GM04503 (cell line): ENCODE measurements around the gene PLA2G3.
"Not testable (repeated sequence)": the region's sequence is repeated elsewhere in the genome, so short reads cannot be mapped to it uniquely, and the experiment has no call there.

ENCODE experiments used
- DNase-seq: peaks from one replicate; pipeline ENCODE4 v3.0.0-alpha.2; 2012; ENCODE audit warnings: low read depth

The PLA2G3 gene

GRCh38 chr22:31099841-31100761 lies 40.2 kb downstream of the PLA2G3 start:
- DNase-seq, result no peak

DNA sequence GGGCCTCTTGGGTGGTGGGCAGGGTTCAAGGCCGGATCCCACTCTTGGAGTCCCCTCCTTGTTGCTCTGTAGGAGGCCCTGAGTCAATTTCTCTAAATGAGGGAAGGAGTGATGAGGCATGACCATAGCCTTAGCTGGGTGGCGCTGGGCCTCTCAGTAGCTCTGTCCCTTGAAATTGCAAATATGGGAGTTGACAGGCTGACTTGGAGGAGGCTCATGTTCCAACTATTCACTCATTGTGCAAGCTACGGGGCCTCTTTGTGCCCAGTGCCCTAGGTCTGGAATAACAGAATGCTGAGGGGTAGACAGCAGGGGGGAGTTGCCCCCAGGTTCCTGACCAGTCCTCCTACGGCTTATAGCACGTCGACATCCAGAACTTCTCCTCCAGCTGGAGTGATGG lies 40.9 kb downstream of the PLA2G3 start:
- no peak for DNase-seq

DNA sequence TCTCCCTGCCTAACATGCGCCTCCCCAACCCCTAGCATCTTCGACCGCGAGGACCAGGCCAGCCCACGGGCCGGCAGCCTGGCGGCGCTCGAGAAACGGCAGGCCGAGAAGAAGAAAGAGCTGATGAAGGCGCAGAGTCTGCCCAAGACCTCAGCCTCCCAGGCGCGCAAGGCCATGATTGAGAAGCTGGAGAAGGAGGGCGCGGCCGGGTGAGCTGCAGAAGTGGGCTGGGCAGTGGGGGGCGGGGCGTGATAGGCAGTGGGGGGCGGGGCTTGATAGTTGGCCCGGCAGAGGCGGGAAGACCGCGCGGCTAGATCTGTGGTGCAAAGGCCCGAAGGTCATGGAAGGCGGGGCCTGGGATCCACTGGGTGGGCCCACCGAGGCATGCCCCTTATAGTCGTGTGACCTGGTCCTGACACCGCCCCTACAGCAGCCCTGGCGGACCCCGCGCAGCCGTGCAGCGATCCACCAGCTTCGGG lies 41.6 kb downstream of the PLA2G3 start:
- DNase-seq, result no peak

DNA sequence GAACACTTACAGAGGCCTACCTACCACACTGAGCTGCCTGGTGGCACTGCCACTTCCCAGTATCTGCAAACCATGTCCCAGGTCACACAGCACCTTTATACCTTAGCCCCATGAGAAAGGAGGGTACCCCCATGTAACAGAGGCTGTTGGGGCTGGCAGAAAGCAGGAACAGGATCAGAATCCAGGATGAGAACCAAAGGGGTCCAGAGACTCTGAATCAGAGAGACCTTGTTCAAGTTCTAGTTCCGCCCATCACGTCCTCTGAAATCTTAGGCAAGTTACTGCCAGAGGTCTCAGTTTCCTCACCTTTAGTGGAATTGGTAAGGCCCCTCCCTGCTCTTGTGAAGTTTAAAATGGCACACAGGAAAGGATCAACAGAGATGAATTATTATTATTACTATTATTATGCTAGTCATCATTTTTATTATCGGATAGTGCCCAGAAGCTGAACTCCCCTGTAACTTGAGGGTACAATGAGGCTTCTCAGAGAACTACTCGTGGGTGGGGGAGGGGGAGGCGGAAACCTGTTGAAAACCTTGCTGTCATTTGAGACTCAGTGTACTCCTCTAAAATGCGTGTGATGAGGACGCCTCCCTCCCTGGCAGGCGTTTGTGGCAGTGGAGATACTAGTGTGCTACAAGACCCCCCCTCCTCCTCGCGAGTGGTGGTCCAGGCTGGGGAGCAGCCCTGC lies 42.2 kb downstream of the PLA2G3 start:
- no peak for DNase-seq

DNA sequence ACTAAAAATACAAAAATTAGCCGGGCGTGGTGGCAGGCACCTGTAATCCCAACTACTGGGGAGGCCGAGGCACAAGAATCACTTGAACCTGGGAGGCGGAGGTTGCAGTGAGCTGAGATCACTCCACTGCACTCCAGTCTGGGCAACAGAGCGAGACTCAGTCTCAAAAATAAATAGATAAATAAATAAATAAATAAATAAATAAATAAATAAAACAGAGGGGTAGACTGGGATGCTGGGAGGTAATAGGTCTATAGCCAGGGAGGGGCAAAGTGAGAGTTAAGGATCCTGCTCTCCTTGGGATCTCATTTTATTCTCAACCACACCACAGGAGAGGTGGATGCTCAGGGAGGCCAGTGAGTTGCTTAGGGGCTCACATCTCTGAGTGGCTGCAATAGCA lies 42.8 kb downstream of the PLA2G3 start:
- DNase-seq, result not testable (repeated sequence)

DNA sequence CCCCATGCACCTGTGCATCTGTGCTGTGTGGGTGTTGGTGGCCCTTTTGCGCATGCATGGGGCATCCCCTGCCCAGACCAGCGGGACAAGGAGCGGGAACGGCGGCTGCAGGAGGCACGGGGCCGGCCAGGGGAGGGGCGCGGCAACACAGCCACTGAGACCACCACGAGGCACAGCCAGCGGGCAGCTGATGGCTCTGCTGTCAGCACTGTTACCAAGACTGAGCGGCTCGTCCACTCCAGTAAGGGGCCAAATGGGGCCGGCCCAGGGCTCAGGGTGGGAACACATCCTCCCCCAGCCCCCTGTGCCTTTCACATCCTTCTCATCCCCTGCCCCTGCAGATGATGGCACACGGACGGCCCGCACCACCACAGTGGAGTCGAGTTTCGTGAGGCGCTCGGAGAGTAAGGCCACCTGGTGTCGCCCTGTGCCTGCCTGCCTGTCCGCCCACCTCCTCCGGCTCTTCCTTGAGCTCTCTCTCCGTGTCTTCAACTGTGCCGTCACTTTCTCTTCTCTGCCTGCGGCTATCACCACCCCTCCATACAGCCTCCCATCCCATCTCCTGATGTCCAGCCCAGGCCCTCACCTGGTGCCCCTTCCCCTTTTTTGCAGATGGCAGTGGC lies 43.5 kb downstream of the PLA2G3 start:
- no peak for DNase-seq

- no peak for DNase-seq
Observed at GRCh38 chr22:31095637-31096249, 44.6 kb downstream of the PLA2G3 start.

- DNase-seq, result no peak
Observed at GRCh38 chr22:31094741-31095140, 45.6 kb downstream of the PLA2G3 start.

DNA sequence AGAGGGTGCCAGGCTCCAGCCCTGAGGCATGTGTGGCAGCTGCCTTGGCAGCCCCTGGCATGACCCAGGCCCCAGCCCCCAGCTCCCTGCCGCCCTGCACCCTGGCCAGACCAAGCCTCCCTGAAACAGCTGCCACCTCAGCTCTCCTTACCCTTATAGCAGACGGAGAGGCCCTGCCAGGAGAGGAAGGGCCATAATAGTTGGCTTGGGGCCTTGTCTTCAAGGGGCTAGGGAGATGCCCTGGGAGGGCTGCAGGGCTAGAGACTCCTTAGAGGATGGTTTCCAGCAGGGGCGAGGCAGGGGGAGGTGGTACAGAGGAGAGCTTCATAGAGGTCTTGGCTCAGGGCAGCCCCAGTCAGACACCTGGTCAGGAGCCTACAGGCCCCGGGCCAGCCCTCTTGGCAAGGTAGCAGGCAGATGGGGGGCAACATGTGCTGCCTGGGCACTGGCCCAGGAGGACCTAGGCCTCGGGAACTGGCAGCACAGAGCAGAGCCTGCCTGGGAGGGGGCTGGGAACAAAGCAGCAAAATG lies 46.2 kb downstream of the PLA2G3 start:
- no peak for DNase-seq

DNA sequence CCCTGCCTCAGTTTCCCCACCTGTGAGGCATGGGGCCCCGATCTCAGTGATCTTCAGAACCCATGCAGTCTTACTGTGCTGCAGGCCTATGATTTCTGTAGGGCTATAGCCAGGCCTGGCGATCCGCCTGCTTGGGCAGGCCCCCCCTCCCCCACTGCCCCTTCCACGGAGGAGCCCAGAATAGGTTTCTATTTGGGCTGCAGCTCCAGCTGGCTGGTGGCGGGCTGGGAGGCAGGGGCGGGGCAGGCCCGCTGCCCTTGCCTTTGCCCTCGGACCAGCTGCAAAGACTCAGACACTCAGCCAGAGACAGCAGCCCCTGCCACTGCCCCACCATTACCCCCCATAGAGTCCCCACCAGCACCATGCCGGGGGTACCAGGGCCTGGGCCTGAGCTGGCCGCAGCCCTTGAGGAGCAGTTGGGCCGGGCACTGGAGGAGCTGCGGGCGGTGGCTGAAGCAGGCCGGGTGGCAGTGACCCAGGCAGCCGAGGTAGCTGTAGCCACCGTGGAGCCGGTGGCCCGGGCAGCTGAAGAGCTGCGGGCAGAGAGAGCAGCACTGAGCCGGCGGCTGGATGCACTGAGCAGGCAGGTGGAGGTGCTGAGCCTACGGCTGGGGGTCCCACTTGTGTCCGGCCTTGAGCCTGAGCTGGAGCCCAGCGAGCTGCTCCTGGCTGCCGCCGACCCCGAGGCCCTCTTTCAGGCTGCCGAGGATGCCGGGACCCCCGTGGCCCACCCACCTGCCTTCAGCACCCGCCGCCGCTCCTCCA lies 47.0 kb downstream of the PLA2G3 start:
- no peak for DNase-seq

GRCh38 chr22:31092161-31092560 lies 48.1 kb downstream of the PLA2G3 start:
- DNase-seq, result no peak

- DNase-seq, result no peak
Observed at GRCh38 chr22:31091106-31091975, 49.0 kb downstream of the PLA2G3 start.

DNA sequence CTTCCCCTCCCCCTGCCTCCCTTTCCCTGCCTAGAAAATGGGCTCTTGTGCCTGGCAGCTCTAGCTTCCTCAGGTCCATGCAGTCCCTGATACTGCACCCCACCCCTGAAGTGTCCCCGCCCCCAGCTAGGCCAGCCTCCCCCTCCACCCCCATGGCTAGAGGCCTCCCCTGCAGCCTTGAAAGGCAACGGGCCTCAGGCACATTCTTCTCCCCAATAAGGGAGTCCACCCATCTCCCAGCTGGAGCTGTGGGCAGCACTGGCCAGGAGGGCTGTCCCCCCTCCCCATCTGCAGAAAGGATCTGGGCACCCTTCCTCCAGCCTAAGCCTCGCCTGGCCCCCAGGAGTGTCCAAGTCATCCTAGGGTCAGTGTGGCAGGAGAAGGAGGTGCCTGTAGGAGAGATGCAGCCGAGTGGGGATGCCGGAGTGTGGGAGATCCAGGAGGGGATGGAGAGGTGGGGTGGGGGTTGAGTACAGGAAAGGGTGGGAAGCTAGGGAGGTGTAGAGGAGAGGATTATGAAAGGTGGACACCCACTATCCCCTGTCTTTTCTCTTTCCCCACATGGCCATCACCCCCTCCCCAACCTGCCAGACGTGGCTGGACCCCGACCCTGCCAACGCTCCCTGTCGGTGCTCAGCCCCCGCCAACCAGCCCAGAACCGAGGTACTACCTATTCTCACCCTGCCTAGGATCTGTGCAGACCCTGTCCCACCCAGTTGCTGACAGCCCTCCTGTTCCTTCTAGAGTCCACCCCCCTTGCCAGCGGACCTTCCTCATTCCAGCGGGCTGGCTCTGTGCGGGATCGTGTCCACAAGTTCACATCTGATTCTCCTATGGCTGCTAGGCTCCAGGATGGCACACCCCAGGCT lies 49.9 kb downstream of the PLA2G3 start:
- DNase-seq, result no peak

DNA sequence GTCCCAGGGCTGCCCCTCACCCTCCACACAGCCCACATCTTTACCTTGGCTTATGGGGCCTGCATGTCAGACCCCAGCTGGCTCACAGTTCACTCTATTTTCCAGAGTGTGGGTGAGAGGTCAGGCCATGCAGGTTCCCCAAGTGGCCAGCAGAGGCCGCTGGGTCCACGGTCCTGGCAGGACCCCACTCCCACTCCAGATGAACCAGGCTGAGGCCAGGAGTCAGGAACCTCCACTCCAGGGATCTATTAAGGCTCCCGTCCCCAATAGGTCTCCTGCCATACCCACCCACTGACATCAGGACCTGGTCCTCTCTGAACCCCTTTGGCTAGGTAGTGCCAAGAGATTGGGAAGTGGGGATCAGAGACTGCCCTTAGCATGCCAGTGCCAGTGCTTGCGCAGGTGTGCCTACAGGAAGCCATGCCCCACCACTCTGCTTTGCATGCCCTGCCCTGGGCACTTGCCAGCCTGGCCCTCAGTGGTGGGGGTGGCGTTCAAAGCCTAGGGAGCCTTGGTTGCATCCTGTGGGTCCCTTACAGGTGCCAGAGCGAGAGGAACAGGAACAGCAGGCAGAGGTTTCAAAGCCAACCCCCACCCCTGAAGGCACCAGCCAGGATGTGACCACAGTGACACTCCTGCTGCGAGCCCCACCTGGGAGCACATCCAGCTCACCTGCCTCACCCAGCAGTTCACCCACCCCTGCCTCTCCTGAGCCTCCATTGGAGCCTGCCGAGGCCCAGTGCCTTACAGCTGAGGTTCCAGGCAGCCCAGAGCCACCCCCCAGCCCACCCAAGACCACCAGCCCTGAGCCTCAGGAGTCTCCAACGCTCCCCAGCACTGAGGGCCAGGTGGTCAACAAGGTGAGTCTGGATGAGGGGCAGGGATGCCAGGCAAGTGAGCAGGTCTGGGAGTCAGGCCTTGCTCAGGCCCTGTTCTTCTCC lies 50.9 kb downstream of the PLA2G3 start:
- DNase-seq, result no peak

- DNase-seq, result no peak
Observed at GRCh38 chr22:31088233-31088986, 51.9 kb downstream of the PLA2G3 start.

GRCh38 chr22:31087744-31088215 lies 52.5 kb downstream of the PLA2G3 start:
- DNase-seq, result no peak

GRCh38 chr22:31086703-31087330 lies 53.5 kb downstream of the PLA2G3 start:
- no peak for DNase-seq
